ENCODE data around the gene AOX1. TPM values are rescaled to one million over a fixed set of nuclear protein-coding genes. Genes with fewer than 3 reads are reported as not detected.

The AOX1 gene
- total RNA-seq, 1 experiment from 2014 or later = 0.71 TPM

DNA sequence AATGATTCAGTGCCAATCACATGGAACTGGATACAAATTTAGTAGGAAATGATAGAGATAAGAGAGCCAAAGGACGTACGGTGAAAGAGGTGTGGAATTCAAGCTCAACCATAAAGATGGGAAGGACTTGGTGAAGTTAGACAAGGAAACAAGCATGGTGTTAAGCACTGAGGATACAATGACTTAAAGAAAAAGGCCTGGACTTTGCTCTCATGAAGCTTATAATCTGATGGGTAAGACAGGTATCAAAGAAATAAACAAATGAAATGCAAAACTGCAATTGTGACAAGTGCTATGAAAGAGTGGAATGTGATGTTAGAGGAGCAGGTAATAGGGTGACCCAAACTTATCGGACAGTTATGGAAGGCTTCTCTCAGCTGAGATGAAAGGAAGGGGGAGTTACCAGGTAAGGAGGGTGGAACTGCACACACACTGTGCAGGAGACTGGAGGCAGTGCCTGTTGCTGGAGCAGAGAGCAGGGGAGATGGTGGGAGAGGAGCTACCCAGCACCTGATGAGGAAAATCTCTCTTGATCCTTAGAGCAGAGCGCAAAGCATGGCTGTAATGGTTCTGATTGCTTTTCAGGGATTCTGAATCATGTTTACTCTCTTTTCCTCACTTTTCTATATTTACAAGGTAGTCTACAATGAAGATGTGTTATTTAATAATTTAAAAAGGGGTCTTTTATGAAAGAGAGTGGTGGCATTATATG, 118.3 kb downstream of the AOX1 start:
- Histone ChIP-seq H3K4me2 (ENCODE audit: low read length) (no peak overlapping the region), H3K4me3 (replicated peaks in 1 of 2; ENCODE audit: low read depth in 1 of 2, low read length in 2 of 2) (no peak overlapping the region), H3K9me2 (ENCODE audit: insufficient read depth) (no peaks in the 10 kb centered on the region), H2AFZ (ENCODE audit: low read depth, low read length, poor library complexity, severe bottlenecking) (no peak overlapping the region), H3K9ac (ENCODE audit: low read length) (no peak overlapping the region), H3K4me1 (ENCODE audit: control insufficient read depth in 1 of 2, insufficient read depth in 2 of 2, low read length in 2 of 2) (no peaks in the 10 kb centered on the region), H3K79me2 (ENCODE audit: insufficient read depth, low read length) (no peaks in the 10 kb centered on the region), H3K27me3 (ENCODE audit: insufficient read depth, low read length) (no peaks in the 10 kb centered on the region), H4K20me1 (ENCODE audit: insufficient read depth) (no peaks in the 10 kb centered on the region), H3K36me3 (ENCODE audit: control insufficient read depth in 1 of 2, insufficient read depth in 2 of 2, low read length in 2 of 2) (no peaks in the 10 kb centered on the region), H3K27ac (ENCODE audit: low read depth, low read length) (no peak overlapping the region), H3K9me3 (ENCODE audit: control insufficient read depth in 1 of 2, insufficient read depth in 1 of 2, low read depth in 1 of 2, low read length in 2 of 2) (no peaks in the 10 kb centered on the region)
- ATAC-seq (no peak), DNase-seq (ENCODE audit: low read depth, low spot score) (no peak)
- ChIA-PET CTCF (interaction anchor here (0.9 to 3.5 kb wide), 12 partner anchors 9 to 730 kb away, joined by 3 to 86 read pairs (median 6); no protein-coding TSS in a partner anchor), POLR2A (interaction anchor here (1.7 kb wide), 1 partner anchor 221 kb away, joined by 6 read pairs; no protein-coding TSS in a partner anchor), RAD21 (ENCODE audit: low non-redundant PET in 1 of 2, low total read pairs in 2 of 2, uncharacterized antibody in 2 of 2, unreplicated experiment in 2 of 2) (interaction anchor here (0.6 to 1.7 kb wide), 2 partner anchors 62 to 220 kb away, joined by 3 to 4 read pairs; no protein-coding TSS in a partner anchor)
- no peak for TF ChIP-seq FOSL1 (IDR thresholded peaks at IDR 0.05; ENCODE audit: low read depth)
- TF ChIP-seq, protein P1, sequence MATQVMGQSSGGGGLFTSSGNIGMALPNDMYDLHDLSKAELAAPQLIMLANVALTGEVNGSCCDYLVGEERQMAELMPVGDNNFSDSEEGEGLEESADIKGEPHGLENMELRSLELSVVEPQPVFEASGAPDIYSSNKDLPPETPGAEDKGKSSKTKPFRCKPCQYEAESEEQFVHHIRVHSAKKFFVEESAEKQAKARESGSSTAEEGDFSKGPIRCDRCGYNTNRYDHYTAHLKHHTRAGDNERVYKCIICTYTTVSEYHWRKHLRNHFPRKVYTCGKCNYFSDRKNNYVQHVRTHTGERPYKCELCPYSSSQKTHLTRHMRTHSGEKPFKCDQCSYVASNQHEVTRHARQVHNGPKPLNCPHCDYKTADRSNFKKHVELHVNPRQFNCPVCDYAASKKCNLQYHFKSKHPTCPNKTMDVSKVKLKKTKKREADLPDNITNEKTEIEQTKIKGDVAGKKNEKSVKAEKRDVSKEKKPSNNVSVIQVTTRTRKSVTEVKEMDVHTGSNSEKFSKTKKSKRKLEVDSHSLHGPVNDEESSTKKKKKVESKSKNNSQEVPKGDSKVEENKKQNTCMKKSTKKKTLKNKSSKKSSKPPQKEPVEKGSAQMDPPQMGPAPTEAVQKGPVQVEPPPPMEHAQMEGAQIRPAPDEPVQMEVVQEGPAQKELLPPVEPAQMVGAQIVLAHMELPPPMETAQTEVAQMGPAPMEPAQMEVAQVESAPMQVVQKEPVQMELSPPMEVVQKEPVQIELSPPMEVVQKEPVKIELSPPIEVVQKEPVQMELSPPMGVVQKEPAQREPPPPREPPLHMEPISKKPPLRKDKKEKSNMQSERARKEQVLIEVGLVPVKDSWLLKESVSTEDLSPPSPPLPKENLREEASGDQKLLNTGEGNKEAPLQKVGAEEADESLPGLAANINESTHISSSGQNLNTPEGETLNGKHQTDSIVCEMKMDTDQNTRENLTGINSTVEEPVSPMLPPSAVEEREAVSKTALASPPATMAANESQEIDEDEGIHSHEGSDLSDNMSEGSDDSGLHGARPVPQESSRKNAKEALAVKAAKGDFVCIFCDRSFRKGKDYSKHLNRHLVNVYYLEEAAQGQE (IDR thresholded peaks at IDR 0.05; ENCODE audit: low read depth) = no peak
- intact Hi-C loops (cut with micrococcal nuclease) = loop anchor here (1.0 to 10.0 kb wide), 6 partner anchors 85 to 999 kb away; partner anchors contain the start of gene FTCDNL1
- no TSS peak for BruUV-seq (replicated peaks)
